ENCODE measurements around the gene GDPD3. TPM values are rescaled to one million over a fixed set of nuclear protein-coding genes. Genes with fewer than 3 reads are reported as not detected.

Gene GDPD3
- total and polyA plus RNA-seq, 2 experiments from 2014 or later, result 0.94 to 1.4 TPM

- TF ChIP-seq REST (IDR thresholded peaks at IDR 0.05; ENCODE audit: unreplicated experiment), result no peak
These were observed 41.9 kb upstream of the GDPD3 start (continued) for GRCh38 chr16:30155188-30155587.

- ATAC-seq, result no peak
- no peaks in the 10 kb centered on the region for H3K27me3 ChIP-seq (ENCODE audit: insufficient read depth)
- no peaks in the 10 kb centered on the region for H3K36me3 Mint-ChIP-seq (ENCODE audit: low read depth)
- TF ChIP-seq ZNF462 (CRISPR knock-in tag; IDR thresholded peaks at IDR 0.05) (no peak), ZNF114 (CRISPR knock-in tag; IDR thresholded peaks at IDR 0.05) (no peak), ZNF331 (CRISPR knock-in tag; IDR thresholded peaks at IDR 0.05; ENCODE audit: low read depth) (no peak), POLR2AphosphoS5 (IDR thresholded peaks at IDR 0.05; ENCODE audit: low read depth) (no peak), JUNB (IDR thresholded peaks at IDR 0.05; ENCODE audit: unreplicated experiment) (no peak), NANOG (IDR thresholded peaks at IDR 0.05; ENCODE audit: borderline replicate concordance) (no peak), STAT1 (IDR thresholded peaks at IDR 0.05; ENCODE audit: unreplicated experiment) (no peak), ETS1 (IDR thresholded peaks at IDR 0.05) (no peak), CREB1 (CRISPR knock-in tag; IDR thresholded peaks at IDR 0.05; ENCODE audit: low read depth) (no peak), EZH2 (IDR thresholded peaks at IDR 0.05; ENCODE audit: low read depth, unreplicated experiment) (no peak), REST (IDR thresholded peaks at IDR 0.05; ENCODE audit: unreplicated experiment) (no peak), EZH2phosphoT487 (IDR thresholded peaks at IDR 0.05; ENCODE audit: unreplicated experiment) (no peak)
These were observed 39.2 kb upstream of the GDPD3 start for GRCh38 chr16:30152517-30152916.

More at GRCh38 chr16:30152517-30152916, 39.2 kb upstream of the GDPD3 start:
- H3K9me2 ChIP-seq (ENCODE audit: insufficient read depth), result 0 out of 2 replicates have a peak, but pooled peaks cover 10% of the 10 kb centered on the region
- H3K4me1 ChIP-seq (ENCODE audit: insufficient read depth), result no peaks in the 10 kb centered on the region
- H3K27ac ChIP-seq (ENCODE audit: low read depth), result no peak overlapping the region
- DNase-seq (ENCODE audit: low spot score), result no peak
- Mint-ChIP-seq H3K27ac (no peak overlapping the region), H3K4me3 (no peak overlapping the region), H3K9me3 (peaks cover 17% of the 10 kb centered on the region; the same call in 2 of the 3 replicates), H3K27me3 (ENCODE audit: insufficient read depth, low read depth, poor library complexity) (peaks cover 11% of the 10 kb centered on the region), H3K4me1 (no peaks in the 10 kb centered on the region)
- no peaks in the 10 kb centered on the region for H3K36me3 ChIP-seq (ENCODE audit: insufficient read depth)
- no peaks in the 10 kb centered on the region for H3K79me2 ChIP-seq (replicated peaks; ENCODE audit: insufficient read depth)
- H2AFZ ChIP-seq, result no peak overlapping the region
- no peak overlapping the region for H3K4me3 ChIP-seq
- H3F3A ChIP-seq (replicated peaks; ENCODE audit: low read depth), result no peaks in the 10 kb centered on the region
- H3K4me2 ChIP-seq, result no peak overlapping the region
- no peaks in the 10 kb centered on the region for H4K20me1 ChIP-seq (replicated peaks; ENCODE audit: insufficient read depth)
